NOMO-1 treated with DMSO at 0.1 percent for 48 hours (cell line): ENCODE results near the gene MXRA8.
A peak's percentile ranks its signal among the peaks of the same experiment; 100 is the strongest.

ENCODE experiments used
- DNase-seq: peaks from one replicate; lab custom pipeline; 2025; ENCODE audit not compliant: unreplicated experiment; lab: John Stamatoyannopoulos, UW

The MXRA8 gene

DNA sequence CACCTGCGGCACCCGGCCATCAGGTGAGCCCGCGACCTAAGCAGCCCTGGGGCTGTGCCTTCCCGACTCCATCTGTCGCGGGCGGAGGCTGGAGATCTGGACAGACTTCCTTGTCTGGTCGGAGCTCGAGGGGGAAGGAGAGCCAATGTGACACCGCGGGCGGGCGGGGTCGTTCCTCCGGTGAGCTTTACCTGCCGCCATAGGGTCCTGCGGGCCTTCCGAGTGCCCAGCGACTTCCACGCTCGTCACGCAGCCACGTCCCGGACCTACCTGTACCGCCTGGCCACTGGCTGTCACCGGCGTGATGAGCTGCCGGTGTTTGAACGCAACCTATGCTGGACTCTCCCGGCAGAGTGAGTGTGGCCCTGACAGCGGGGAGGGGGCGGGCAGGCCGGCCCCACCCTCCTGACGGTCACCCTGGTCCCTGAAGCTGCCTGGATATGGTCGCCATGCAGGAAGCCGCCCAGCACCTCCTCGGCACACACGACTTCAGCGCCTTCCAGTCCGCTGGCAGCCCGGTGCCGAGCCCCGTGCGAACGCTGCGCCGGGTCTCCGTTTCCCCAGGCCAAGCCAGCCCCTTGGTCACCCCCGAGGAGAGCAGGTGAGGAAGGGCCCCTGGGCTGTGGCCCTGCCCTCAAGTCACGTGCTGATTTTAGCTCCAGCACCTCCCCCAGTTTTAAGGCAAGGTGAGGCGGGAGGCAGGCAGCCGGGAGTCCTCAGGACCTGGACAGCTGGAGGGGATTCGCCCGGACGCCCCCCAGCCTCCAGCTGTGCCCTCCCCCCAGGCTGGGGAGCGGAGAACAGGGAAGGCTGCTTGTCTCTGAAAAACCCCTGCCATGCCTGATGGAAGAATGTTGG is 48.9 kb downstream of the MXRA8 start:
- peak; percentile 12 for DNase-seq

DNA sequence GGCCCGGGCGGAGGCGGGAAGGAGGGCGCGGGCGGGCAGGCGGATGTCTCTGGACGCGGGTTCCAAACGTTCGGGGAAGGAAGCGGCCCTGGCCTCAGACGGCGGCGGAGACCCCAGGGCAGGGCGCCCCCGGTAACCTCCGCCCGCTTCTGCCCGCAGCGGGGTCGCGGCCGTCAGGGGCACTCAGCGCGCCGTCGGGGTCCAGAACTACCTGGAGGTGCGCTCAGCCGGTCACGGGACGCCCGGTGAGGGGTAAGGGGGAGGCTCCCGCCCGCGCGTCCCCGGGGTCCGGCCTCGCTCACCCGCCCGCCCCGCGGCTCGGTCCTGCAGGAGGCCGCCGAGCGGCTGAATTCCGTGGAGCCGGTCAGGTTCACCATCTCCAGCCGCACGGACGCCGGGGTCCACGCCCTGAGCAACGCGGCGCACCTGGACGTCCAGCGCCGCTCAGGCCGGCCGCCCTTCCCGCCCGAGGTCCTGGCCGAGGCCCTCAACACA is 49.6 kb downstream of the MXRA8 start:
- no peak for DNase-seq

DNA sequence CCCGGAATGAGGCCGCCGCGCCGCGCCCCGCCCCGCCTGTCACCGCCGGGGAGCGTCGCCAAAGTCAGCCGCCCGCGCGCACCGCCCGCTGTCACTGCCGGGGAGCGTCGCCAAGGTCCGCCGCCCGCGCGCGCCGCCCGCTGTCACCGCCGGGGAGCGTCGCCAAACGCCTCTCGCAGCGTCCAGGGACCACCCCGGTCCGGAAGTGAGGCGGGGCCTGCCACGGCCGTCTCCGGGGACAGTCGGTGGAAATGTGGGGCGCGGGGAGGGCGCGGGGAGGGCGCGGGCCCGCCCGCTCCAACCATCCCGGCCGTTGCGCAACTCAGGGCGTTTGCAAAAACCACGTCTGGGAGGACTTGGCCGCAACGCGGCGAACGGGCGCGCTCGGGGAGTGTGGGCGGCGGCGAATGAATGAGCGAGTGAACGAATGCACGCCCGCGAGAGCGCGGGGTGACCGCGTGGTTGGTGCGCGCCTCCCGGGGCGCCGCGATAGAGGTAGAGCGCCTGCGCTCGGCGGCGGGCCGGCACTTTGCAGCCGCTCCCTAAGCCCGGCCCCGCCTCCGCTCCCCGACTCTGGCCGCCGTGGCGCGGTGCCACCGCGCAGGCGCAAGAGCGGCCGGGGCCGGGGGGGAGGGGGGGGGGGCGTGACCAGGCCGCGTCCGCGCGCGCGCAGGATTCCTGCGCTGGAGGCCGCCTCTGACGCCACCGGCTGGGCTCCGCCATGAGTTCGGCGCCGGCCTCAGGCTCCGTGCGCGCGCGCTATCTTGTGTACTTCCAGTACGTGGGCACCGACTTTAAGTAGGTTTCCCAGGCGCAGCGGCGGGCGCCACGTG is 50.2 kb downstream of the MXRA8 start, which contains the start of the genes ACAP3 and PUSL1:
ACAP3 (minus strand) TSS at position 8 of the 833 bp plus-strand sequence. CDS start 115 bp downstream, outside the sequence.
PUSL1 (plus strand) TSS at position 675 of the 833 bp plus-strand sequence; CDS start at position 722, 47 bp downstream.
- DNase-seq, result peak; percentile 92

DNA sequence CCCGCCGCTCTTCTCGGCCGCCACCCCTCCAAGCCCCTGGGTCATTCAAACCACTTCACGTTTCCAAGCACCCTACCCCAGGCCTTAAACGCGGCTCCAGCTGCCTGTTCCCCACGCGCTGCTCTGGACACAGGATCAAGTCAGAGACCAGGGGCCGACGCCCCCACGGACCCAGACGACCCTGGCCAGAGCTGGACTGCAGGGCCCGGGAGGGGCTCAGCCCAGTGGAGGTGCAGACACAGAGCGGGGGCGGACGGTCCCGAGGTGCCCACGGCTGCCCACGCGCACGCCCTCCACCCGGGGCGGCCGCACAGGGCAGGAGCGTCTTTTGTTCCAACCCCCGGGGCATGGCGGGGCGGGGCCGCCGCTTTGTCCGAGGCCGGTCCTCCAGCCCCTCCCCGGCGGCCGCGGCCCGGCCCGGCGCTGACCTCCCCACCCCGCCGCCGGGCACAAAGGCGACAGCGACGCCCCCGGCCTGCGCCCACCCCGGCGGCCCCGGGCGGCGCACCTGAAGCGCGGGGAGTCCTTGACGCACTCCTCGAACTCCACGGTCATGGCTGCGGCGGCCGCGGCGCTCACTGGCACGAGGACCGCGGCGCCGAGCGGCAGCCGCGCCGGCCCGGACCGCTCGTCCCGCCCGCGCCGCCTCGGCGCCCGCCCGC is 51.0 kb downstream of the MXRA8 start:
- DNase-seq, result no peak

DNA sequence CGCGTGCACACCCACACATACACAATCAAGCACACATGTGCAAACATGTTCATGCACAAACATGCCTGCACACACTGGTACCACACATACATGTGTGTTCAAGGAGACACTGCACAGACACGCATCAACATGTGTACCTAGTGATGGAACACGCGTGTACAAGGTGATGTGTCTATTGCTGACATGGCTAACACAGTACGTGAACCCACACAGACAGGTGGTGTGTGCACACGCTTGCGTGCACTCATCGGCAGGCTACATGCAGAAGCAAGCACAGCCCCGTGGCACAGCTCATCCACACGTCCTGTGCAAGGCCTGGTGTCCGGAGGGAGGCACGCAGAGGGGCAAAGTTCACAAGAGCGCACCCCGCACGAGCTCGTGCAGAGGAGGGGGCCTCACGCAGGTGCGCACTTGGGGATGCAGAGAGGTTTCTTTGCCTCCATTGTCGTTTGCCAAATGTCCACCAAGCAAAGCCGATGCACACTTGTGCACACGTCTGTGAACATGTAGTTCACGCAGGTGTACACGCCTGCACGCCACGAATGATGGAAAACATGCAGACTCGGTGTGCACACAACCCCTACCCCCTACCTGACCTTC is 51.6 kb downstream of the MXRA8 start:
- DNase-seq, result no peak

DNA sequence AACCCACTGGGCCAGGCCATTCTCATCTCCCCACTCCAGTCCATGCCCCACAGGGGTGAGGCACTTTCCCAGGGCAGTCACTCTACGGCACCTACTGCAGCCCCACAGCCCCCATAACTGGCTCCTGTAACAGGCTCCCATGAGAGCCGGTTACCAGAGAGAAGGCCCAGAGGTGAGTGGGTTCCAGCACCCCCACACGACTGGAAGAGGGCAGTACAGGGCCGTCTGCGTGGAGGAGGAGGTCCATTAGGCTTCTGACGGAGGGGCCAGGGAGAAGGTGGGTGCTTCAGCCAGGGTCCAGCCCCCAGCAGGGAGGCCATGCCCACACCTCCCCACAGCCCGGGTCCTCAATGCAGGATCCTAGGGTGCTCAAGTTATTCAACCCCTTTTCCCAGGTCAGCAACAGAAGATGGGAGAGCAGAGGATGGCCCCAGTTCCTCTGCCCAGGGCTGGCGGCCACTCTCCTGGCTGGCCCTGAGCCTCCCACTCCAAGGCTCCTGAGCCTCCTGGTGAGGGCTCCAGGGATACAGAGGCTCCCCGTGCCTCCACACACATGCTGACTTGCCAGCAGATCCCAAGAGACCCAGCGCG is 52.2 kb downstream of the MXRA8 start:
- no peak for DNase-seq

DNA sequence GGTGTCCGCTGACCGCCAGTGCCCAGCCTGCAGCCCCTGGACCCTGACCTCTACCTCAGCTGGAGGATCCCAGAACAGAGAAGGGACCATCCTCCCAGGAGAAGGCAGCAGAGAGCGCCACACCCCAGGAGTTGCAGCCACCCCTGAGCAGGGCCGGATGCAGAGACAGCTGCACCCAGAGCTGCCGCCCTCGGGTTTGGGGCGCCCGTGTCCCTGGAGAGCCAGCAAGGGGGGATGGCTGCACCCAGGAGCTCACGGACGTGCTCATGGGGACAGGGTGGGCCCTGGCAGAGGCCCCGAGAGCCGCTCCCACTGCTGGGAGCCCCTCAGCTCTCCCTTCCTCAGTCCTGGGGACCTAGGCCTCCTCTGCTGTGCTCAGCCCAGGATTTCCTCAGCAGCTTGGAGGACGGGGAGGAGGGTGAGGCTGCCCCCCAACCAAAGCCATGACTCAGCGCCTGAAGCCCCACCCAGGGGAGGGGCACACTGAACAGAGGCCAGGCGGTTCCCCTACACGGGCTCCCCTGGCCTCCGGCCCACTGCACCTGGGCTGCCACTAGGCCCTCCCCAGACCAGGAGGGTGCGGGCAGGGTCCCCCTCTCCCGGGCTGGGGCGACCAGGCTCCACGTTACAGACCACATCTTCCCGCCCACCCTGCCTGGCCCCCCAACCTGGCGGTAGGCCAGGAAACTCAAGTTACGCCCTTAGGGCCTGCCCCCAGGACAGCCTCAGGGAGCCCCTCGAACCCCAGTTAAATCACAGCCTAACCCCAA is 52.9 kb downstream of the MXRA8 start:
- peak; percentile 69 for DNase-seq

DNA sequence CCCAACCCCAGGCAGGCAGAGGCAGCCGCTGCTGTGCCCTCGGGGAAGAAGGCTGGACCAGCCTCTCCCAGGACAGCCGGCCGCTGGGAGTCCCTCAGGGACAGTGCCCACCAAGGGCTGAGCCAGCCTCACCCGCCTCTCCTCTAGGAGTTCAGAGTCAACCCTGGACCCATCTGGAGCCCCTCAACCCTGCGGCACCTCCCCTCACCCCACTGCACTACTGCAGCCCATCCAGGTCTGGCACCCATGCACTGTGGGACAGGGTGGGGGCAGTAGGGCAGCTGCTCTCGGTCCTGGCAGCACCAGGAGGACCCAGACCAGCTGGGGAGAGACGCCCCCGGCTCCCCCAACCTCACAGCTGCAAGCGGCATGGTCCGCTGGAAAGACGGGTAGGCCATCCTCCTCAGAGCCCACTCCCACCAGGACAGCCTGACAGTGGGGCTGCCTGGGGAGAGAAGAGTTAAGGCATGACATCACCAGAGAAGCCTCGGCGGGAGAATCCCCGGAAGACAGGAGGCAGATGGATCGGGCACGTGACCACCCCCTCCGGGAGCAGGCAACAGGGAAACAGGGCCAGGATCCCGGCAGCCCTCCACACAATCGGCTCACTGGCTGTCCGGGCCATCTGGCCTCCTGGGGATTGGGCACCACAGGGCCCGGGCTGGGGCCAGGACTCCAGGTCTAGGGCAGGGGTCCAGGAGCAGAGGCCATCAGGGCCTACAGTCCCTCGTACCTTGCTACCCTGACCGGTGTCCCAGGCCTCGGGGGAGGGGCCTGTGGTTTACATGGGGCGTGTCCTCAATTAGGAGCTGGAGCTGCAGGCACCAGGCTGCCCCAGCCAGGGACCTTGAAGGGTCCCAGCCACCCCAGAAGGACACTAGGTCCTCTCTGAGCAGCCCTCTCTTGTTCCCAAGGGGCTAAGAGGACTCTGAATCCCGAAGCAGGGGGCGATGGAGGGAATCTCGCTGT is 53.7 kb downstream of the MXRA8 start:
- DNase-seq, result no peak

DNA sequence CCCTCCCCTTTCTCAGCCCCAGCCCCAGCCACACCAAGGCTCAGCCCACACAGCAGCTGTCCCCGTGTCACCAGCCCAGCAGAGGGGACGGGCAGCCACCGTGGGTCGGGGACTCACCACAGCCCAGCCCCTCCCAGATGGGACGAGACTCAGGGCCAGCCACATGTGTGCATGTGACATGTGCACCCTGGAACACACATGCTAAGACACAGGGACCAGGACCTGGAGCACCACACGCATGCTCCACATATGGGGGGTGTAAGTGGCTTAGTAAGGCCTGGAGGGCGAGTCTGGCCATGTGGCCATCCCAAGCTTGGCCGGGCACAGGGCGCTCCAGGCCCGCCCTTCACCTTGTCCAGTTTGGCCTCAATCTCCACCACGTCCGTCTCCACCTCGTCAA is 54.6 kb downstream of the MXRA8 start:
- no peak for DNase-seq

DNA sequence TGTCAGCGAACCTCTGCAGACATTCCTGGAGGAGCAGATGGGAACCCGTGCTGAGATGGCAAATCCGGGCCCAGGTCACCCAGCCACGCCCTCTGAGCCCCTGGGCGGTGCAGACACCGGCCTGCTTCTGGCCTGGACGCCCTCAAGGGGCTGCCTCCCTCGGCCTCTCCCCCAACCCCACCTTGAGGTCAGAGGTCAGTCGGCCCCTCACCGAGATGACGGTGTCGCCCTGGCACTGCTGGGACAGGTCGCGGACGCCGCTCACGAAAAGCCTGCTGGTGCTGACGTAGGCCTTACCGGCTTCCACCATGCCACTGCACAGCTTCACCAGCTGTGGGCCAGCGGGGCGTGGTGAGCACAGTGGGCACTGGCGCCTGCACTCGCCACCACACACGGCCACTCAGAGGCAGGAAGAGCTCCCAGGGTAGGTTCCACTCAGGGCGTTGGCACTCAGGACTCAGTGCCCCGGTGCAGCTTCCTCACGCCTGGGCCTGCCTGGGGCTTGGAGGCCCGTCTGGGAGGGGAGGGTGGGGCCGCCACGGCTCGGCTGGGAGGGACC is 55.3 kb downstream of the MXRA8 start:
- DNase-seq, result no peak
